Peyer's patch (tissue), 4 donors: ENCODE data around the gene MMD.

Source experiments
- POLR2A ChIP-seq, 2 donors: fragments of 450-650 bp; IDR thresholded peaks; one replicate each; pipeline ENCODE4 v1.5.1; 2017; ENCODE audit warnings: antibody characterized with exemption in 2 of 2, mild to moderate bottlenecking in 2 of 2, moderate library complexity in 2 of 2
- TF ChIP-seq, protein P1 (sequence below), 6 experiments: fragments of 450-650 bp in 4 of 6; fragments of 200-600 bp in 2 of 6; sonication (generic) in 1 of 6; IDR thresholded peaks; one replicate each; pipeline ENCODE4 v1.5.1; 2017 to 2019; ENCODE audit warnings: antibody characterized with exemption in 6 of 6, mild to moderate bottlenecking in 3 of 6, moderate library complexity in 1 of 6

DNA sequence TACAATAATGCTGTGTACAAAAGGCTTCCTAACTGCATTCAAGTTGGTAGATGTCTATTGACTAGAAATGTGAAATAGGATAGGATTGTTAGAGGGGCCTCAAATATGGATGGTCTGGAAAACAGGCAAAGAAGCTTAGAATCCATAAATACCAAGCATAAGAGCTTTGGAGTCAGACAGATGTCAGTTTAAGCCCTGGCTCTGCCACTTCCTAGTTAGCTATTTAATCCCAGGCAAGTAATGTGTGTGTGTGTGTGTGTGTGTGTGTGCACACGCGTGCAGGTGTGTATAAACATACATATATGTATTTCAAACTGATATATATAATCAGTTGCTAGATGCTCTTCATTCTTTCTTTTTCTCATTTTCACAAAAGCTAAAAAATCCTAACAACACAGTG, 66.7 kb downstream of the MMD start:
- TF ChIP-seq POLR2A (IDR thresholded peaks at IDR 0.05) = no peak
- TF ChIP-seq, protein P1, sequence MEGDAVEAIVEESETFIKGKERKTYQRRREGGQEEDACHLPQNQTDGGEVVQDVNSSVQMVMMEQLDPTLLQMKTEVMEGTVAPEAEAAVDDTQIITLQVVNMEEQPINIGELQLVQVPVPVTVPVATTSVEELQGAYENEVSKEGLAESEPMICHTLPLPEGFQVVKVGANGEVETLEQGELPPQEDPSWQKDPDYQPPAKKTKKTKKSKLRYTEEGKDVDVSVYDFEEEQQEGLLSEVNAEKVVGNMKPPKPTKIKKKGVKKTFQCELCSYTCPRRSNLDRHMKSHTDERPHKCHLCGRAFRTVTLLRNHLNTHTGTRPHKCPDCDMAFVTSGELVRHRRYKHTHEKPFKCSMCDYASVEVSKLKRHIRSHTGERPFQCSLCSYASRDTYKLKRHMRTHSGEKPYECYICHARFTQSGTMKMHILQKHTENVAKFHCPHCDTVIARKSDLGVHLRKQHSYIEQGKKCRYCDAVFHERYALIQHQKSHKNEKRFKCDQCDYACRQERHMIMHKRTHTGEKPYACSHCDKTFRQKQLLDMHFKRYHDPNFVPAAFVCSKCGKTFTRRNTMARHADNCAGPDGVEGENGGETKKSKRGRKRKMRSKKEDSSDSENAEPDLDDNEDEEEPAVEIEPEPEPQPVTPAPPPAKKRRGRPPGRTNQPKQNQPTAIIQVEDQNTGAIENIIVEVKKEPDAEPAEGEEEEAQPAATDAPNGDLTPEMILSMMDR (IDR thresholded peaks at IDR 0.05) = no peak
